Measurements from ENCODE around the gene DUSP23.
A peak's percentile ranks its signal among the peaks of the same experiment; 100 is the strongest.

Gene DUSP23

DNA sequence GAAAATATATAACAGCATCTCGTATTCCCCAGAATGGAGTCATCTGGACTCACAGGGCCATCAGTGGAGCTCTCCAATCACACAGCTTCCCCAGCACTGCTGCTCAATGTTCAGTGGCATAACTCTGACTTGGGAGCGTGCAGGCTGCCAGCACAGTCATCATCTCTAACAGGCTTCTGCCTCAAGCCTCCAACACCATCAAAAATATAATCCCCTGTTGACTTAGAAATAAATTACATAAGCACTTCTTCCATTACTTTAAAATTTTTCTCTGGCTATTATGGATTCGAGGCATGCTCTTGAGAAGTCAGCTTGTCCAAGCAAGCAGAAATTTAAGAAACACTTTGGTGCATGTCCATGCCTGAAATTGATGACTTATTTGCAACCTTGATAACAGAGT, 6.2 kb downstream of the DUSP23 start:
- DNase-seq, result no peak

DNA sequence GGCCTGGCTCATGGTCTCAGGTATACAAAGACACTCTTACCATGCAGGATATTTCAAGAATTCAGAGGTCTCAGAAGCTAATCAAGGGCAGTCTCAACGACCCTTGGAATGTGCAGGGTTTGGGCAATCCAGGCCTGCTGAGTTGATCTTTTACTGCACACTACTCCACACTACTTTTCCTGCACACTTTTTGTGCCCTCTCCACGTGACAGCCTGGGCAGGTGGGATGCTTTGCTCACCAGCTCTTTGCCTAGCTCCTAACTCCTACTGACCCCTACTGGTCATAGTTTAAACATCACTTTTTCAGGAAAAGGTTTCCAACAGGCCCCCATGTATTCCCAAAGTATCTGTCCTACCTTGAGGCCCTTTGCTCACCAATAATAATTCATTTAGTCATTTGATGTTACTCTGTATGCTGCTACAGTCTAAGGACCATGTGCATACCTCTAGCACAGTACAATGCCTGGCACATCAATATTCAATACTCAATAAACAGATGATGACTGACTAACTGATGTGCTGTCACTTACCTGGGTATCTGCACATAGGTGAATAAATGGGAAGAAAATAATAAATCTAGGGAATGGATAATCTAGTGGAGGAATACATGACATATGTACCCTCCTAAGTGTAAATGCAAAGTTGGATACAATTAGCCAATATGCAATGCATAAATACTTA, 9.6 kb downstream of the DUSP23 start:
- no peak for DNase-seq

DNA sequence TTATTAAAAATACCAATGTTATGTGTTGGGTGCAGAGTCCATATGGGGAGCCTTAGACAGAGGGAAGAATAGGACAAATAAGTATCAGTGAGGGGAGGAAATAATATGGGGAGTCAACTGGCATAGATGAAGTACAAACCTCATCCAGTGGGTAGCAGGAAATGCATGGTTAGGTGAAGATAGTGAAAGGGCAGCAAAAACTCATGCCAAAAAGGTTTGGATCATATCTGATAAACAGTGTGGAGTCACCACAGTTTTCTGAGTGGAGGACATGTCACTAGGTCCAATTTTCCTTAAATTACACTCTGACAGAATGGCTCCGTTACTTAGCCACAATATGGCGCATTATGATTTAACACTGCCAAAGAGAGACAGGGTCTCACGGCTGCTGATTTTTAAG, 10.3 kb downstream of the DUSP23 start:
- no peak for DNase-seq

DNA sequence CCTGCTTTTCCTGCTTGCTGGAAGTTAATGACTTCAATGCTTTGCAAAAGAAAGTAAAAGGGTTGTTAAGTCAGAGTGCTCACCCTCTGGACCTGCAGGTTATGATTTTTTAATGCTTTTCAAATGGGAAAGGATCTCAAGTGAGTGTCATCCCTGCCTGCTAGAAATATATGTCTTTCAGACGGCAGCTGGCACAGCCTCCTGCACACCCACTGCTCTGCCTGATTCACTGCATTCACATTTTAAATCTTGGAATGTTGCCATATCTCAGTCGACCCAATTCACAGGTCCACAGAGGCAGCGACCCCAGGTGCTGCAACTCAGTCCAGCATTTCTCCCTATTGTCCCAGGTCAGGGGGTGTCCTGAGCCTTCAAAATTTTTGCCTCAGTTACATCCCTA, 10.7 kb downstream of the DUSP23 start:
- DNase-seq, result no peak

DNA sequence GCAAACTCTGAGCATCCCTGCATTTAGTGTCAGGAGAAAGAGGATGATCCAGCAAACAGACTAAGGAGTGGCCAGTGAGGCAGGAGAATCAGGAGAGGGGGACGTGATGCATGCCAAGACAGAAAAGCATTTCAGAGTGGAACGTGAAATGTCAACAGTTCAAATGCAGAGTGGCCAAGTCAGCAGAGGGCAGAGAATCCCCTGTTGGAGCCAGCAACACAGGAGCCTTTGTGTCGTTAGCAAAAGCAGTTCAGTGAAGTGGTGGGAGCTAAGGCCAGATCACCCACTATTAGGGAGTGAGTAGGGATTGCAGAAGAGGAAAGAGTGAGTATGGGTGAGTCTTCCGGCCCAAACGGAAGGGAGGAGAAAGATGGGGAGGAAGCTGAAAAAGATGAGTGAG, 14.8 kb downstream of the DUSP23 start:
- no peak for DNase-seq

DNA sequence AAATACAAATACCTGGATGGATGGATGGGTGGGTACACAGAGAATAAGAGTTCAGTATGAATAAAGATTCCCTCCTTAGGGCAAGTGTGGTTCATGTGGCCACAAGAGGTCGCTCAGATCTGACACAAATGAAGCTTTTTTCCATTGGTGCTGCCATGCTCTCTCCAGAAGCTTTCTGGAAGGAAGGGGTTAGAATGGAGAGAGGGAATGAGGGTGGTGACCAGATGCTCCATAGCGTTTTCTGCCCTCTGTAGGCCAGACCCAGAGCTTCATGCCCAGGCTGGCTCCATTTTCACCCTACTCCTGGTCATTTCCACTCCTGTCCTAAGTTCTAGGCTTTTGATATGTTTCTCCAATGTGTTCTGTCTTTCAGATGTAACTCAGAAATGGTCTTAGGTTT, 18.1 kb downstream of the DUSP23 start:
- peak; percentile 16 to 24 for DNase-seq

DNA sequence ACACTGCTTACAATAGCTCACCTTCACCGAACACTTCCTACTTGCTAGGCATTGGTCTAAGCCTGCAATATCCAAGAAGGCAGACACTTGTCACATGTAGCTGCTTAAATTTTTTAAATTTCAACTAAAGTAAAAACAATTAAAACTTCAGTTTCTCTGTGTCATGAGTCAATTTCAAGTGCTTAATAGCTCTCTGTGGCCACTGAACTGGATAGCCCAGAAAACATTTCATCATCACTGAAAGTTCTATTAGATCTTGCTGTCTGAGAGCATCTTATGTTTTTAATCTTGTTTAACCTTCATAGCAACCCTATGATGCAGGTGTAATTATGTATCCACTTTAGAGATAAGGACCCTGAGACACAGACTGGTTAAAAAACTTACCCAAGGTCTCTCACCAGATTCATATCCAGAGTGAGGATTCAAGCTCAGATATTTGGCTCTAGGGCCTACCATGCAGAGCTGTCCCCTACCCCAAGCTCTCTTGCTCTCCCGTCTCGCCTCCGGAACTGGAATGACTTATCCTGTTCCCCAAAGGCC, 18.8 kb downstream of the DUSP23 start:
- DNase-seq, result no peak

DNA sequence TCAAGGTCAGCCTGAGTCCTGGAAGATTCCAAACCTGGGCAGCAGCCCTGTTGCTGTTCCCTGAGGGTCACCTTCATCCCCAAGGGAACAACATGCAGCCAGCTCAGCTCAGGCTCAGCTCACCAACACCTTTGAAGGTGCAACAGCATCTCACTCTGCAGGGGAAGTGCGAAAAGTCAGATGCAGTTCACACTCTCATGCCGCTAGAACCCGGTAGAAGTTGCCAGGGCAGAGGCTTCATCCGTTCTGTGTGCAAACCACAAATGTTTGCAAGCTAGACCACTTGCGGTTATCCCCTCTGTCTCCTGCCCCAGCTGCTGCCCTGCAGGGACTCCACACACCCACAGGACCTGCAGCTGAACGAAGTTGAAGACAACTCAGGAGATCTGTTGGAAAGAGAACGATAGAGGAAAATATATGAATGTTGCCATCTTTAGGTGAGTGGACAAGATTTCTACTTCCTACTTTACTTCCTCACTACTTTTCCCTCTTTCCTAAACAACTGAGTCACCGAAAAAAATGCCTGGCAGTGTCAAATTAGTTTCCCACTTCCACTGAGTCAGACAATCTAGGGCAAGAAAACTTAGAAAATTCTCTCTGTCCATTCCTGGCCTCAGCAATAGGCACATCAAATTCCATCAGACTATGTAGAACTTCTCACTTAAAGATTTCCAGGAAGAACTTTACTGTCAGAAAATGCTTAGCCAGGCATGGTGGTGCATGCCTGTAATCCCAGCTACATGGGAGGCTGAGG, 19.6 kb downstream of the DUSP23 start:
- peak in 1 of 2 experiments; percentile 9 for DNase-seq

DNA sequence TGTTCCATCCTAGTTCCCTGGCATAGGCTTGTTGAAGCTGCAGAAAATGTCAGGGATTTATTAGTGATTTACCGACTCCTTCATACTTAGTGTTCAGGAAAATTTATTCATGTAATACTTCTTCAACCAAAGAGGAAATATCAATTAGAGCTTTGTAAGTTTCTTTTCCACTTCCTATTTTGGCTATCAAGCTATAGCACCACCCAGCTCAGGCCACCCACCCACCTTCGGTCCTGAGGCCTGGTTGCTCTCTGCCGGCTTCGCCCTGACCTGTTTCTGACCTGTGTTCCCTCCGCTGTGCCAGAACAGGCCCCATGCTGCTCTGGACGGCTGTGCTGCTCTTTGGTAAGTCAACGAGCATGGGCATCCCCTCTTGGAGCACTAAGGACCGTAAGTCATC, 21.3 kb downstream of the DUSP23 start, which contains the start of gene FCRL6:
Gene FCRL6 (plus strand): TSS at position 250 of the 400 bp plus-strand sequence. CDS start 65 bp downstream, at position 315.
- no peak for DNase-seq

DNA sequence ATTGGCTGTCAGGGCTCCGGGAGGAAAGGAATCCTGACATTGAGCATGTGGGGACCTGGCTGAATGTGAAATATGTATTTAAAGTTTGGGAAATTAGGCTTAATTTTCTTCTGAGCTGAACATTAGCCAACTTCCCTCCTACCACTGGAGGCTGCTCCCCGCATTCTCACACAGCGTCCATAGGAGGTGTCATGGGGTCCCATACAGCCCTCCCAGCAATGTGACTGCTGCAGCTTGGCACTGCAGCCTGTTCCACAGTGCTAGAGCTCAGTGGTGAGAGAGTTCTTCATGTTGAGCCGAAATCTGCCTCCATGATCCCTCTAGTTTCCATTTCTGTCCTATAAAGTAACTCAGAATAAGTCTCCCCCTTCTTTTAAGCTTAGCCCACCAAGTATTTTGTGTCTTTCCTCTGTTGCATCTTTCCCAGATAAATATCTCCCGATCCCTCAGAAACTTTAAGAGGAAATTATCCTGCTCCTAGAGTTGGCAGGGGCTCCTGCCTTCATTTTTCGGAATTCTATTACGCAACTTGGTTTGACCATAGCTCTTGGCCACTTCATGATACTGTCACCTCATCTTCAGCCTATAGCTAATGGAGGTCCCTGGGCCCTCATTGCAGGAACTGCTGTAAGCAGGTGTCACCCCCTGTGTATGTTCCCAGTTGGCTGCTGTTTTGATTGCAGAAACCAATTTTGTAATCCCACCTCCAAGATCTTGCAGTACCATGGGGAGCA, 23.4 kb downstream of the DUSP23 start:
- no peak for DNase-seq

DNA sequence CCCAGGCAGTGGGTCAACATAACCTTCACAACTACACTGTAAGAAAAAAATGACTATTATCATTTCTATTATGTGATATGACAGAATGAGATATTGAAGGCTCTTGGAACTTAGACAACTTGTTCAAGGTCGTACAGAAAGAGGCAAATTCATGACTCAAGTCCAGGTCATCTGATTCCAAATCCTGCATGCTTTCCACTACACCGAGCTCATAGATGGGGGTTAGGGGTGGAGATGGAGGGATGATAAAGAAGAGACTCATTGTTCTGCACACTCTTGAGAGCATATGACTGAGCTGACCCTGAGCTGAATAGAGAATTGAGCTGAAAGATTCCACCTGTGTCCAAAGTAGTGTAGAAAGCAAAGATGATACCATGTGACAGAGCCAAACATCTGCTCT, 24.2 kb downstream of the DUSP23 start:
- no peak for DNase-seq

DNA sequence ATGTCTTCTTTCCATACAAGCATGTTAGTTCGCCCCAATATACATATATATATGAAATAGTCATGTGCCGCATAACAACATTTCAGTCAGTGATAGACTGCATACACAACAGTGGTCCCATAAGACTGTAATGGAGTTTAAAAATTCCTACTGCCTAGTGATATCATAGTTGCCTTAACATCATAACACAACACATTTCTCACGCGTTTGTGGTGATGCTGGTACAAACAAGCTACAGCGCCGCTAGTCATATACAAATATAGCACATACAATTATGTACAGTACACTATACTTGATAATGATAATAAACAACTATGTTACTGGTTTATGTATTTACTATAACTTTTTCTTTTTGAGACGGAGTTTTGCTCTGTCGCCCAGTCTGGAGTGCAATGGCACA, 35.2 kb downstream of the DUSP23 start:
- no peak for DNase-seq

DNA sequence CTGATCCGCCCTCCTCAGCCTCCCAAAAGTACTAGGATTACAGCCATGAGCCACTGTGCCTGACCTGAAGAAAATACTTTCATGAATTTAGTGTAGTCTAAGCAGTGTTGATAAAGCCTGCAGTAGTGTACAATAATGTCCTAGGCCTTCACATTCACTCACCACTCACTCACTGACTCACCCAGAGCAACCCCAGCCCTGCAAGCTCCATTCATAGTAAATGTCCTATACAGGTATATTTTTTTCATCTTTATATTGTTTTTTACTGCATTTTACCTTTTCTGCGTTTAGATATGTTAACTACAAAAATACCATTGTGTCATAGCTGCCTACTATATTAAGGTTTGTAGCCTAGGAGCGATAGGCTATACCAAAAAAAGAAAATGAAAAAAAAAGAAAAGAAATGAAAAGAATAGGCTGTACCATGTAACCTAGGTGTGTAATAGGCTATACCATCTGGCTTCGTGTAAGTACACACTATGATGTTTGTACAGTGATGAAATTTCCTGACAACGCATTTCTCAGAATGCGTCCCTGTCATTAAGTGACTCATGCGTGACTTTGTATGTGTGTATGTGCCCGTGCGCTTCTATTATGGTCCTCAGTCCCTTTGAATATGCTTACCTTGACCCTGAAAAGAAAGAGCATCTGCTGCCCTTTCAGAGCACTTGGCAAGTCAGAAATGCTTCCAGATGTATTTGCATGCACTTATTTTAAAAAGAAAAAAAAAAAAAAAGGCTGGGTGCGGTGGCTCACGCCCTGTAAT, 36.7 kb downstream of the DUSP23 start:
- DNase-seq, result no peak

DNA sequence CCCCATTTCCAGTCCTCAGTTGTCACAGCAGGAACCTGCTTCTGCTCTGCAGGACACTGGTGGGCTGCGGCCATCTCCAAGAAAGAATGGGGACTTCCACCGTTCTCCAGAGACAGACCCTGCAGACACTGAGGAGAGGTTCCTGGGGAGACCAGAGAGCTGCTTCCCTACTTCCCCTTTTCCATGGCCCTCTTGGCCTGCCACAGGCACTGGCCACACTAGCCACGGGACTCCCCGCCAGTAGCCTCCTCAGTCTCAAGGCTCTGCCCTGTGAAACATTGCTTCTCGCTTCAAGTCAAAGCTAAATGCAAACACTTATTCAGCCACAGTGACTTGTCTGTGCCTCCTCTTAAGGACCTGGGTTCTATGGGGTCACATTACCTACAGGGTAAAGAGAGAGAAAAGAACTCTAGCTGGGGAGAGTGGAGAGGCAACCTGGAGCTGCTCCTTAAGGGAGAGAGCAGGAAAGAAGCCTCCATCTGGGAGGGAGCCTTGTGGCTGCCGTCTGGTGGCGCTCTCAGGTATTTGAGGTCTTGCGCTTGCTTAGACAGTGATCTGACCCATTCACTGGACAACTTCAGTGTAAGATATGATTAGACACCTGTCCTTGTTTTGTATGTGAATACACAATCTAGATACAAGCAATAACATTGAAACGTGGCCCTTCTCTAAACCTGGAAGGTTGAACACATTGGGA, 40.6 kb downstream of the DUSP23 start:
- no peak for DNase-seq

DNA sequence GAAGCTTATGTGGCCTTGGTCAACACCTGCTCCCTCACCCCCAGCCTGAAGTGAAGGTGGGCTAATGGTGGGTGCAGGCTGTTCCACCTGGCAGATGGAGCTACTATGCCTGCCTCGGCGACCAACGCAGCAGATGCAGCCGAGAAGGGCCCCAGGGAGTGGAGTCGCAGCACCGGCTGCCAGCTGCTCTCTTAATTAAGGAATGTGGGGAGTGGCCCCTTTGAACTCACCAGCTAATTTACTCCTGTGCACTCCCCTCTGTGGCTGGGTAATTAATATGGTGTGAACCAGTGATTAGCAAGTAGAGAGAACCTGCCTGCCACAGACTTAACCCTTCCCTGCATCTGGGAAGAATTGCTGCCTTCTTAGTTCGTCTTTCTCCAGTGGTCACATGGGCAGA, 42.6 kb downstream of the DUSP23 start:
- no peak for DNase-seq

DNA sequence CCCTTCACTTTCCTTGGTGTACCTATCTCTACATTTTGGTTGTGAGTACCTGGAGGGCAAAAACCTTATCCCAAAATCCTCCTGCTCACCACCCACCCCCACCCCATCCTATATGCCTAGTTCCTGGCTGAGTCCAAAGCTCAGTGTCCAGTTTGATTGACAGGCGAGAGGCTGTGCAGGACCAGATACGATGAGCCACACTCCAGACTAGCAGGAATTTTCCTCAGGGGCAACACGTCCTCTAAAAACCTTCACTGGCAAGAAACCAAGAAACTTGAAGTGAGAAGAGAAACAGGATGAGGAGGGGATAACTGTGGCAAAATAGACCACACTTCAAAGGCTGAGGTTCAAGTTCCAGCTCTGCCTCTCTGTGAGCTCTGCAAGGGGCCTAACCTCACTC, 44.8 kb downstream of the DUSP23 start:
- DNase-seq, result no peak

DNA sequence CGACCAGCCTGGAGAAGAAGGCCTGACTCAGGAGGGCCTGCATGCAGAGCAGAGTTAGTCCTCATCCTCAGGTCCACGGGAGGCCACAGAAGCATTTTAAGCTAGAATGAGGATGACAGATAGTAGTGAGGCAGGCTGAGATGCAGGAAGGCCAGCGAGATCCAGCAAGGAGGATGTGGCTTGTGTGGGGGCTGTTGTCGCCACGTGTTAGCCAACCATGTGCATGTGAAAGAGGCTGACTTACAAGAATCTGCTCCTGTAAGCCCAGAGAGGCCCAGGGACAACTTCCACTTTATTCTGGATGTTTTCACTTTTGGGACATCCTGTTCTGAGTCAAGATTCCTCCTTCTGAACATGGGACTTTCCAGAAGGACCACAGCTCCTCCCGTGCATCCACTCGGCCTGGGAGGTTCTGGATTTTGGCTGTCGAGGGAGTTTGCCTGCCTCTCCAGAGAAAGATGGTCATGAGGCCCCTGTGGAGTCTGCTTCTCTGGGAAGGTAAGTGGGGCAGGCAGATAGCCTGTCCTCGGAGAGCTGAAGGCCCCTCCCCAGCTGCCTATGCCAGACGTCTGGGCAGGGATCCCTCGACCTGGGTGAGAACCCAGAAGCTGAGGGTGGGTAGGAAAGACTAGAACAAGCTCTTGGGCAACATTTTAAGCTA, 45.8 kb downstream of the DUSP23 start, which contains the start of gene SLAMF8:
Gene SLAMF8 (plus strand): TSS at position 433 of the 661 bp plus-strand sequence. CDS start 26 bp downstream, at position 459.
- peak; percentile 18 to 50 for DNase-seq

DNA sequence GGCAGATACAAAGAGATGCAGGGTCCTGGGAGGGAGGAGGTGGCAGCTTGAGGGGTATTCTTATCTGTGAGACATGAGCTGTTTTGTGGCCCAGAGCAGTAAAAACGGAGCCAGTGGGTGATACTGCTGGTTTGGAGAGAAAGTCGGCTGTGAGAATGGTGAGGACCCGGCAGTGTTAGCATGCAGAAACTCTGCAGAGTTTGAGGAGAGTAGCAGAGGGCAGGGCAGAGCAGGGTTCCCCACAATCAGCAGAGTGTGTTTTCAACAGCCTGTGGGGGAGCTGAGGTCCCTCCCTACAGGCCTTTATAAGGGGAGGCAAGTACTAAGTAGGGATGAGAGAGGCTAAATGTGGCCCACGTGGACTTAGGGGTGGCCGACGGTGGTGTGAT, 46.3 kb downstream of the DUSP23 start:
- DNase-seq, result no peak

DNA sequence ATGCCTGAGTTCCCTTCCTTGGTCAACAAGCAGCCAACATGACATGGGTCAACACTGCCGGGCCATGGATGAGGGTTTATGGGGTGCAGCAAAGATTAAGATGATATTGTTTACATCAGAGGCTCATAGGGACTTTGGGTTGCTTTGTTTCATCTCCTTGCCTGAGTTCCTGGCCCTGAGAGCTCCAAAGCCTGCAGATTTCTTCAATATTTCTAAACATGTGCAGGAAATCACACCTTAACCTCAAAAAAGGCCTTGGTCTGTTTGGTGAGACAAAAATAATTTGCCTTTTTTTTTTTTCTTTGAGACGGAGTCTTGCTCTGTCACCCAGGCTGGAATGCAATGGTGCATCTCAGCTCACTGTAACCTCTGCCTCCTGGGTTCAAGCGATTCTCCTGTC, 46.8 kb downstream of the DUSP23 start:
- no peak for DNase-seq

DNA sequence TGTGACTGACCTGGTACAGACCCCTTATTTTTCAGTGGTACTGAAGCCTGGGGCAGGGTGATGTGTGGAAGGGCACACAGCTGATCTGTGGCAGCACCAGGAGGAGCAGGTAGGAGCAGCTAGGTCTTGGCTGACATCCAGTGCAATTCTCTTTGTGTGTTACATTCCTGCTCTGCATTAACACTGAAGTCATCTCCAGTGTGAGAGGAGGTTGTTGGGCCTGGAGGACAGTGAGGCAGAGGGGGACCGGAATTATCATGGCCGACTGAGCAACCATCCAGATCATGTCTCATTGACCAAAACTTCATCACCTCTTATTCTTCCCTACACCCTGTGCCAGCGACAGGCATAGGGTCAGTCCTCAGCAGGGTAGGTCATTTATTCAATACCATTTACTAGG, 47.4 kb downstream of the DUSP23 start:
- no peak for DNase-seq

DNA sequence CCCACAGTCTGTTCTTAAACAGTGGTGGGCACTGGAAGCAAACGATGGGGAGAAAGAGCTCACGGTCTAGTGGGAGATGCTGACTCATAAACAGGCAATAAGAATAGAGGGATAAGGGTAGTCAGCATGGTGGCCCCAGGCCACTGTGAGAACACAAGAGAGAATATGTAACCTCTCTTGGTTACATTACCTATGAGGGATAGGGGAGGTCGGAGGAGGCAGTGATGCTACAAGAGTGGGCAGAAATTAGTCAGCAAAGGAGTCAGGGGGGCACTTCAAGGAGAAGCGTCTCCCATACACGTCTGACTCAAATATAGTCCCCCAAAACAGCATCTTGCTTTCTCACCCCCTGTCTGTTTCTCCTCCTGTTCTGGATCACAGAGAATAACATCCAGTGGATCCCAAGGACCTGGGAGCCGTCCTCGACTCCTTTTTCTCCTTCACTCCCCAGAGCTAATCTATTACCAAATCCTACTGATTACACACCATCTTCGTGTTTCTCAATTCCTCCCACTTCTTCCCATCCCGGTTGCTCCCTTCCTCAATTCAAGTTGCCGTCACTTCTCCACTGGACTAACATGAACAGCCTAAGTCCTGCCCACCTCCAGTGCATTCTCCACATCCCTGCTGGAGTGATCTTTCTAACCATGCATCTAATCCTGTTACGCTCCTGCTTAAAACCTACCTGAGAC, 48.0 kb downstream of the DUSP23 start:
- DNase-seq, result no peak

Data from stimulated activated CD4-positive, alpha-beta T cell treated with anti-CD3 and anti-CD28 coated beads, Interleukin-4, amount 100 ng/mL, for 4 hours (primary cell).